ENCODE measurements around the gene CC2D2B.
"Not testable (repeated sequence)": the region's sequence is repeated elsewhere in the genome, so short reads cannot be mapped to it uniquely, and the experiment has no call there.

GRCh38 chr10:96047925-96048324, 140.2 kb downstream of the CC2D2B start:
- TF ChIP-seq CTCF (IDR thresholded peaks at IDR 0.05); POLR2AphosphoS5 (IDR thresholded peaks at IDR 0.05; ENCODE audit: low read depth, low read length); TCF7L2 (IDR thresholded peaks at IDR 0.05; ENCODE audit: low read depth, low read length): not testable (repeated sequence)

All from Panc1 (cell line).